GM20000 (cell line): Measurements from ENCODE around the gene DOCK10.

Experiments
- DNase-seq: peaks from one replicate; pipeline ENCODE4 v3.0.0; 2012; ENCODE audit warnings: low spot score
- TF ChIP-seq, protein P1 (sequence below): IDR thresholded peaks from 2 replicates; pipeline ENCODE4 v1.5.1; 2012; ENCODE audit warnings: mild to moderate bottlenecking, control low read depth; ENCODE audit errors: extremely low read depth, missing control alignments

The DOCK10 gene

DNA sequence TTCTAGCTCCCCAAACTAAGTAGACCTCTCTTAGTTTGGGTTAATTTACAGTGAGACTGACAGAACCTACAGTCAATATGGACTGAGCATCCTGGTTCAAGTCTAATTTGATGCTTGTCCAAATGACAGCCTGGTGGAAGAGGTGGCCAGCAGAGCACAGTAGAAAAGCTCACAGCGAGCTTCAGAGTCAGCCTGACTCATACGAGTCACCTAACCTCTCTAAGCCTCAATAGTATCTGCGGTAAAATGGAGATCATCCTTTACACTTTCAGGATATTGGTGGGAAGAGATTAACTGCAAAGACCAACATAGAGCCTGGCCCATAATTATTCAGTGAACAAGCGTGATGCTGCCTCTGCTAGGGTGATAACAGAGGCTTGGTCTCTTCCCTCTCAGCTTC is 54.5 kb downstream of the DOCK10 start:
- TF ChIP-seq, protein P1, sequence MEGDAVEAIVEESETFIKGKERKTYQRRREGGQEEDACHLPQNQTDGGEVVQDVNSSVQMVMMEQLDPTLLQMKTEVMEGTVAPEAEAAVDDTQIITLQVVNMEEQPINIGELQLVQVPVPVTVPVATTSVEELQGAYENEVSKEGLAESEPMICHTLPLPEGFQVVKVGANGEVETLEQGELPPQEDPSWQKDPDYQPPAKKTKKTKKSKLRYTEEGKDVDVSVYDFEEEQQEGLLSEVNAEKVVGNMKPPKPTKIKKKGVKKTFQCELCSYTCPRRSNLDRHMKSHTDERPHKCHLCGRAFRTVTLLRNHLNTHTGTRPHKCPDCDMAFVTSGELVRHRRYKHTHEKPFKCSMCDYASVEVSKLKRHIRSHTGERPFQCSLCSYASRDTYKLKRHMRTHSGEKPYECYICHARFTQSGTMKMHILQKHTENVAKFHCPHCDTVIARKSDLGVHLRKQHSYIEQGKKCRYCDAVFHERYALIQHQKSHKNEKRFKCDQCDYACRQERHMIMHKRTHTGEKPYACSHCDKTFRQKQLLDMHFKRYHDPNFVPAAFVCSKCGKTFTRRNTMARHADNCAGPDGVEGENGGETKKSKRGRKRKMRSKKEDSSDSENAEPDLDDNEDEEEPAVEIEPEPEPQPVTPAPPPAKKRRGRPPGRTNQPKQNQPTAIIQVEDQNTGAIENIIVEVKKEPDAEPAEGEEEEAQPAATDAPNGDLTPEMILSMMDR: no peak
- DNase-seq: no peak

DNA sequence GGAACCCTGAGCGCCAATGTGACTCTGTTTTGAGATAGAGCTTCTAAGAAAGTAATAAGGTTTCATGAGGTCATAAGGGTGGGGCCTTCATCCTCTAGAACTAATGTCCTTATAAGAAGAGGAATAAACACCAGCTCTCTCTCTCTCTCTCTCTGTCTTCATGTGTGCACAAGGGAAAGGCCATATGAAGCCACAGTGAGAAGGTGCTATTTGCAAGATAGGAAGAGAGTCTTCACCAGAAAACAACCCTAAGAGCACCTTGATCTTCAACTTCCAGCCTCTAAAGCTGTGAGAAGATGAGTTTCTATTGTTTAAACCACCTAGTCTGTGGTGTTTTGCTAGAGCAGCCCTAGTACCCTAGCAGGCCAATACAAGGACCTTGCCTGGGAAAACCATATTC is 55.8 kb downstream of the DOCK10 start:
- no peak for DNase-seq
- TF ChIP-seq, protein P1: no peak

DNA sequence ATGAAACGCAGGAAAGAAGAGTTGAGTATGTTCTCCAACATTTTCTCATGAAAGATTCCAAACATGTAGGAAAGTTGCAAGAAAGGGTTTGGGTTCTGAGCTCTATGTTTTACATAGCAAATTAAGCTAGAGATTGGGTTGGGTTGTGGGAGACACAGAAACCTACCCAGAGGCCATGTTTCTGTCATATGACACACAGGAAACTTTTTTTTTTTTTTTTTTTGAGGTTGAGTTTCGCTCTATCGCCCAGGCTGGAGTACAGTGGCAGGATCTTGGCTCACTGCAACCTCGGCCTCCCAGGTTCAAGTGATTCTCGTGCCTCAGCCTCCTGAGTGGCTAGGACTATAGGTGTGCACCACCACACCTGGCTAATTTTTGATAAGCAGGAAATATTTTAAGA is 57.6 kb downstream of the DOCK10 start:
- TF ChIP-seq, protein P1: no peak
- no peak for DNase-seq

DNA sequence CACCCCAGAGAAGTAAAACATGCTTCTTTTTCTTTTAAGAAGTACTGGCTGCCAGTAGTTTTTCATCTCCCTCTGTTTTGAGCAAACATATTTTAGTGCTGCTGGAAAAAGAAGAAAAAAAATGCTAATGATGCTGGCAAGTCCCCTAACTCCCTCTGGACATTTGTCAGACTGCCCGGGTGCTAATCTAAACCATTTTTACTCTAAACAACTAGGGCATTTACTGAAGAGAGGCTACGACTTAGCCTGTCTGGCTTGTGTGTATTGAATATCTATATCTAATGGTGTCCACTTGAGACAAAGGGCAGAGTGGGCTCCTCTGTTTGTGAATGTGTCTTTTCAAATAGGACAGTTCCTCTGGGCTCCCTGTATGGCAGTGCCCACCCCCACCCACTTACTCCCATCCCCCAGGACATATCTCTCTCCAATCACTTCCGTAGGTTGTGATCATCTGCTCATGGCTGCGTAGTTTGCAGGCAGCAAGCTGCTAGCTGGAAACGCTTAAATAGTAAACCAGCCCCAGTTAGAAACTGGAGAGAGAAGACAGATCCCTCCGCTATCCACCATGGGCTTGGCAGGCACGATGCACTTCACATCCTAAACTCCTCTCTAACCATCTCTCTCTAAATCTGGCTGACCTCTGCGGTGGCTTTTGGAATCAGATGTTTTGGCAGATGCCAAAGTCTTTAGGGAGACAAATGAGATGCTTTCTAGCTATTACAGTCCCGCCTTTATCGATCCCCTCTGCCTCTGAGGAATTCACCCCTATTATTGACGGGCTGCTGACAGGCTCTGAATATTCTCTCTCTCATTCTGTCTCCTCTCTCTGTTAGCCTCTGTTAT is 58.3 kb downstream of the DOCK10 start:
- TF ChIP-seq, protein P1: no peak

DNA sequence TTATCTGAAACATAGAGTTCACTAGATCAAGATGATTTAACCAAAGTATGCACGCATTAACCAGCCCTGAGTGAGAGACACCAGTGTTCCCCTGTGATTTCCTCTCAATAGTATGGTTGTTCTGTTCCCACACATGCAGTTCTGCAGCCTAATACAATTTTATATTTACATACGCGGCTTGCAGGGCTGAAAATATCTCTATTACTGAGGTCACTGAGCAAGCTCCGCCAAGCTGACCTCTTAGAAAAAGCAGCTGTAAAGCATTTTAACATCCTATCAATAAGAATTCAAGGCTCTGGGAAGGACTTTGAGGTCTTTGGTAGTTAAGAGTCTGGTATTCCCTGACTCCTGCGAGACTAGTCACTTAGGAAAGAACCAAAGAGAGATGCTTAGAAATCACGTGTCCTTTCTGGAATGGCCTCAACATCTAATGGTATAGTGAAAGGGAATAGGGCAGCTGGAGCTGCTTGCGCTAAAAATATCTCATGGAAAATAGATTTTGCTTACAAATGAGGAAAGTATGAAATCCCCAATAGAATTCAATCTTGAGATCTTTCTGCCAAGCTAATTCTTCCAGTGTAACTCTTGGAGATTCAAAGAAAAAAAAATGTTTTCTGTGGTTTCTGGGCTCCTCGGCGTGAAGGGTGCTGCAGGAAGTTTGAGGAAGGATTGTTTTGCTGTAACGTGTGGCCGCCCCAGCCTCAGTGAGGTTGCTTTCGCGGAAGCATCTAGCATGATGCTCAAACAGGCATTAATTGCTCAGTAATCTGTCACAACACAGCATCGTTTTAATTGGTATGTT is 59.2 kb downstream of the DOCK10 start:
- TF ChIP-seq, protein P1: no peak
- DNase-seq: peak; percentile 40

More for the DNA sequence above, 58.3 kb downstream of the DOCK10 start:
- DNase-seq: no peak

DNA sequence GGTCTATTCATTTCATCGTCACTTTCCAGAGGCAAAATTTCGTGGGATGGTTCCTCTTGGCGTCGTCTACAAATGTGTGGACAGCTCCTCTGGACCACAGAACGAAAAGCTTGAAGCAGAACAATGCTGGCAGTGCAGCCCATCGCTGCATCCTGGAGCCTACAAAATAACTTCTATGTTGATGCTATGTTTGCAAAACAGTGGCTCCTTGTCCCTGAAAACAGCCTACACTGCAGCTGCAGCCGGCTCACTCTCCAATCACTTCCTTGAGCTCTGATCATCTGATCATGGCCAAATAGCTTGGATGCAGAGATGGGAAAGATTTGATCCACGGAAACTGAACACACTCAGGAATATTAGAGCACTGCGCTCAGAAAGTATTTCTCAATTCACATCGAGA is 60.0 kb downstream of the DOCK10 start:
- TF ChIP-seq, protein P1: no peak
- no peak for DNase-seq
